Measurements from ENCODE around the gene ERC2.

Gene ERC2

GRCh38 chr3:55902221-55902900, 565.9 kb downstream of the ERC2 start:
- DNase-seq = peak; percentile 54

GRCh38 chr3:55899887-55900286, 568.4 kb downstream of the ERC2 start:
- no peak for DNase-seq

GRCh38 chr3:55897573-55898224, 570.6 kb downstream of the ERC2 start:
- no peak for DNase-seq

GRCh38 chr3:55895897-55896566, 572.2 kb downstream of the ERC2 start:
- no peak for DNase-seq

GRCh38 chr3:55894605-55895004, 573.7 kb downstream of the ERC2 start:
- no peak for DNase-seq

GRCh38 chr3:55893045-55893664, 575.1 kb downstream of the ERC2 start:
- no peak for DNase-seq

GRCh38 chr3:55891106-55891505, 577.2 kb downstream of the ERC2 start:
- DNase-seq = no peak

GRCh38 chr3:55888282-55888885, 579.9 kb downstream of the ERC2 start:
- DNase-seq = no peak

GRCh38 chr3:55885721-55886120, 582.5 kb downstream of the ERC2 start:
- no peak for DNase-seq

GRCh38 chr3:55884491-55885285, 583.6 kb downstream of the ERC2 start:
- DNase-seq = no peak

- no peak for DNase-seq
These were observed 584.2 kb downstream of the ERC2 start for GRCh38 chr3:55884066-55884465.

- no peak for DNase-seq
These were observed 586.3 kb downstream of the ERC2 start for GRCh38 chr3:55882006-55882405.

- no peak for DNase-seq
These were observed 587.9 kb downstream of the ERC2 start for GRCh38 chr3:55880357-55880756.

- DNase-seq = no peak
These were observed 588.4 kb downstream of the ERC2 start for GRCh38 chr3:55879901-55880331.

- DNase-seq = no peak
These were observed 590.6 kb downstream of the ERC2 start for GRCh38 chr3:55877703-55878102.

- no peak for DNase-seq
These were observed 591.7 kb downstream of the ERC2 start for GRCh38 chr3:55876560-55876959.

- DNase-seq = no peak
These were observed 593.2 kb downstream of the ERC2 start for GRCh38 chr3:55875113-55875512.

GRCh38 chr3:55873523-55874254, 594.6 kb downstream of the ERC2 start:
- DNase-seq = no peak

GRCh38 chr3:55870594-55870993, 597.7 kb downstream of the ERC2 start:
- no peak for DNase-seq

- DNase-seq = no peak
These were observed 599.9 kb downstream of the ERC2 start for GRCh38 chr3:55868347-55868746.

- no peak for DNase-seq
These were observed 605.2 kb downstream of the ERC2 start for GRCh38 chr3:55863028-55863427.
